GM19351 (cell line): ENCODE data around the gene EIF1.
A peak's percentile ranks its signal among the peaks of the same experiment; 100 is the strongest.
"Not testable (repeated sequence)": the region's sequence is repeated elsewhere in the genome, so short reads cannot be mapped to it uniquely, and the experiment has no call there.

Experiments
- ATAC-seq: cut with Tn5 transposase; IDR thresholded peaks from one replicate; pipeline ENCODE4 v1.9.1; 2021; ENCODE audit warnings: mild to moderate bottlenecking, moderate library complexity; ENCODE audit not compliant: unreplicated experiment

Gene EIF1

DNA sequence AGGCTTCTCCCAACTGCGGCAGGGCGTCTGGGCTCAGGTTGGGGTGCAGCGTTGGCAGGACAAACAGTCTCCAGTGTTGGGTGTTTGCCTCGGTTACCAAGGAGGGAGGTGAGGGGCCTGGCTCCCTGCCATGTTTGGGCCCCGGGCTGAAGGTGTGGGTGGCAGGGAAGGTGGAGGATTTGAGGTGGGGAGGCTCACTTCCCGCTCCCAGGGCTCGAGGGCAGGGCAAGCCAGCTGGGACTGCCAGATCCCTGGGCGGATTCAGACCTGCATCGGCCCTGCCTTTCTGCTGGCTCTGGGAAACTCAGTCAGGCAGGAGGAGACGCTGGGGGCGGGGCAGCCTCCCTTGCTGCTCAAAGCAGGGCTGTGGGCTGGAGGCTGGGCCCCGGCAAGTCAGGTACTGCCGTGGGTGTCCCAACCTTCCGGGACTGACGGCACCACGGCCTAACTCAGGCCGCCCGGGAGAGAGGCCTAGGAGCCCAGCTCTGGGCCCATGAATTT is 33.0 kb upstream of the EIF1 start:
- ATAC-seq = no peak

DNA sequence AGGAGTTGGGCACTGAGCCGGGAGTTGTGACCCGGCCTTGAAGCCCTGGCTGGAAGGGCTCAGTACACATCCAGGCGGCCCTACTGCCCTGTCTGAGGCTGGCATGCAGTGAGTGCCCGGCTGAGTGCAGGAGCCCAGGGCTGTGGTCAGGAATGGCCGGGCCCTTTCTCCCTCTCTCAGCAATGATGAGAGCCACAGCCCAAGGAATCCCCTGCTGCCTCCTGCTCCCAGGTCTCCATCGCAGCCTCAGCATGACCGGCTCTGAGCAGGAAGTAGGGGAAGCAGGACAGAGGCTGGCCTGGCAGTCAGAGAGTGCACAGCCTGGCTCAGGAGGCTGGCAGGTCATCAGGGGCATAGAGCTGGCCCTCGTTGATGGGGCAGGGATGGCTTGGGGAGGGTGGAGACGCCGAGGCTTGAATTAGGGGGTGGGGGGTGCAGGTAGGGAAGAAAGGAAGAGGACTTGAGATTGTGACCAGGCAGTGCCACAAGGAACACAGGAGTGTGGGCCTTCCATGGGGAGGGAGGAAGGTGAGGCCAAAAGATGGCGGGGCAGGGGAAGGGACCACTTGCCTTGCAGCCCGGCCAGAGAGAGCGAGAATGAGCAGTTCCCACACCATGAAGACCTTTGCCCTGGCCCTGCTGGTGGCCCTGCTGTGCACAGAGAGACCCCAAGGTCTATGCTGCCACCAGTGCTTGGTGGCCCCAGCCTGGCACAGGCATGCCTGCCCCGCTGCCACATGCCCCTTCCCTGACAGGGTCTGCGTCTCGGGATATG is 32.2 kb upstream of the EIF1 start:
- ATAC-seq = no peak

GRCh38 chr17:41657176-41657754 is 31.4 kb upstream of the EIF1 start:
- ATAC-seq = no peak

DNA sequence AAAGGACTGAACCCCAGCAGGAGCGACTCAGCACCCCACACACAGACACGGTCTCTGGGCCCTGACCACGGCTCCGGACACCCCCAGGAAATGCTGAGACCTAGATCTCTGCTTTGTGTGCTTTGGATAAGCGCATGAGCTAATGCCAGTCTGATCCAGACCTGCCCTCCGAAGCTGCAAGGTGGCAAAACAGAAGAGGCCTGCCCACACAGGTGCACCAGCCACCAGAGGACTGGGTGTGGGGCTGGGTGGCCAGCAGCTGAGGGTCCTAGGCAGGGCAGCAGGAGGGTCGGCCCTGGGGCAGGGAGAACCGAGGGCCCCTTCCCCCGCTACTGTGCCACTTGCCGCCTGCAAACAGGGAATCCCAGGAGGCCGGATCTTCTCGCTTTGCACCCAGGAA is 30.7 kb upstream of the EIF1 start:
- ATAC-seq = no peak

GRCh38 chr17:41658846-41659245 is 29.8 kb upstream of the EIF1 start:
- no peak for ATAC-seq

GRCh38 chr17:41659427-41660212 is 29.1 kb upstream of the EIF1 start:
- ATAC-seq = no peak

- no peak for ATAC-seq
These were observed 28.4 kb upstream of the EIF1 start for GRCh38 chr17:41660221-41660711.

GRCh38 chr17:41663451-41664171 is 25.1 kb upstream of the EIF1 start:
- no peak for ATAC-seq

DNA sequence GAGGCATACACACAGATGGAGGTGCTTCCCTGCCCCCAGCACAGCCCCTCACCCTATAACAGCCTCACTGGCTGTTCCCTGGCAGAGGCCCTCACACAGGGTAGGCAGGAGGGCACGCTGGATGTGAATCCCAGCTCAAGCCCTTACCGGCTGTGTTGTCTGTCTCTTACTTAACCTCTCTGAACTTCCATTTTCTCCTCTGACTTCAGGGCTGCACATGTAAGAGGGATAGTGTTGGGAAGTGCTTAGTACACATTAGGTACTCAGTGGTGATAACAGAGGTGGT is 24.6 kb upstream of the EIF1 start:
- ATAC-seq = no peak

DNA sequence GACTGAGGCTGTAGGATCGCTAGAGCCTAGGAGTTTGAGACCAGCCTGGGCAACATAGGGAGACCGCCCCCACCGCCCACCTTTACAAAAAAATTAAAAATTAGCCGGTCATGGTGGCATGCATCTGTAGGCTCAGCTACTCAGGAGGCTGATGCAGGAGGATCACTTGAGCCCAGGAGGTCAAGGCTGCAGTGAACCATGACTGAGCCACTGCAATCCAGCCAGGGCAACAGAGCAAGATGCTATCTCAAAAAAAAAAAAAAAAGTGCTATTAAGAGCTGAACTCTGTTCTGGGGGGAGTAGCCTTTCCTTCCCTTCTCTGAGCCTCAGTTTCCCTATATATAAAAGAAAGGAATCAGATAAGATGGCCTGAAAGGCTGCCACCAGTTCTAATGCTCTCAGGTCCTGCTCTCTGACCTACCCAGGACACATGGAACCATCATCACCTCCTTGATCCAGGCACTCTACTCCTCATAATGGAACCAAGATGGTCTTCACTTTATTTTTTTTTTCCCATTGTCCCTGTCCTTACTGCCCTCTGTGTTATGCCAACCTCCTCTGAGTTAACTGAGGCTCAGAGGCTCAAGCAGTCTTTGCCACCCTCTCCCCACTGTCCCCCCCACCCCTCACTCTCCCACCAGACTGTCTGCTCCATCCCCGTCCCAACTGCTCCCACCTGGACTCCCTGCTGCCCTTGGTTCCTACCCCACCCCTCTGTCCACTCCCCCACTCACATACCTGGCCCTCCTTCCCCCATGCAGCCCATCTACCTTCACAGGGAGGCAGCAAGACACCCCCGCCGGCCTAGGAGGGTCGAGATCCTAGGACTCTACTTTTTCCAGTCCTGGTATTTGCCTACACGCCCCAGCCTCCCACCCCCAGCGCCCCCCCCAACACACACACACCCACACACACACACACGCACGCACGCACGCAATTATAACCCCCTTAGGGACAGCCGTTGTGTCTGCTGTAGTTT is 23.8 kb upstream of the EIF1 start:
- ATAC-seq = no peak

- peak; percentile 57 for ATAC-seq
These were observed 23.0 kb upstream of the EIF1 start for GRCh38 chr17:41665566-41666236.

DNA sequence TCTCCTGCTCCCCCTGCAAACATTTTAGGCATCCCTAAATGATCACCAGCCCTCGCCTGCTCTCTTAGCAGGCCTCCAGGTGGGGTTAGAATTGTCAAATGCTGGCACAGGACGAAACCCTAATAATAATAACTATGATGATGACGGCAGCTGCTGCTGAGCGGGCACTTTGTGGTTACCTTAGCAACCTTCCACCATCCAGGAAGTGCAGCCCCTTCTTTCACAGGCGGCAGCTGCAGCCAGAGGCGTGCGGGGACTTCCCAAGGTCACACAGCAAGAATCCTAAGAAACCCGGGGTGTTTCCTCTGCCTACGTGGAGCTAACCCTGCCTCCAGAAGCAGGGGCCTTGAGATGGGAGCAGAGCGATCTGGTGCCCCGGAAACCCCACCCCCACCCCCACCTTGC is 22.4 kb upstream of the EIF1 start:
- peak; percentile 32 for ATAC-seq

DNA sequence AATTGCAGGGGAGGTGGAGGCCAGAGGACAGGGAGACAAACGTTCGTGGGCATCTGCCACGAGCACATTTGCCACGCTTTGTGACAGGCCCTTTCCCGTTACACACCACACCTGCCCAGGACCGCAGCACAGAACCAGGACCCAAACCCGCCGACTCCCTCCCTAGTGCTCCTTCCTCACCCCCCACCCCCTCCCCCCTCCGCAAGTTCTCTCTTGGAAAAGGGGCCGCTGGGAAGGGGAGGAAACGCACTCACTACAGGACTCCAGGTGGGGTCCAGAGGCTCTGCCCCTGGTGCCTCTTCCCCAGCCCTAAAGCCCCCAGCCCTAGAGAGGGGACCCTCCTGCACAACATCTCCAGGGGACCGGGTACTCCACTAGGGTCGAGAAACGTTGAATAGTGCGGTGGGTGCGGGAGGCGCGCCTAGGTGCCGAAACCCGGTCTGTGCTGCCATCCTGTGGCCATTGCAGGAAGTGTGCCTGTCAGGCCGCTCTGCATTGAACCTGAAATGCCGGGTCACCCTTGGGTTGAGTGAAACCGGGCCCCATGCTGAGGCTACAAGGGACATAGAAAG is 21.9 kb upstream of the EIF1 start:
- peak; percentile 42 for ATAC-seq

- no peak for ATAC-seq
These were observed 21.2 kb upstream of the EIF1 start for GRCh38 chr17:41667280-41668041.

GRCh38 chr17:41672153-41672552 is 16.5 kb upstream of the EIF1 start:
- ATAC-seq = no peak

DNA sequence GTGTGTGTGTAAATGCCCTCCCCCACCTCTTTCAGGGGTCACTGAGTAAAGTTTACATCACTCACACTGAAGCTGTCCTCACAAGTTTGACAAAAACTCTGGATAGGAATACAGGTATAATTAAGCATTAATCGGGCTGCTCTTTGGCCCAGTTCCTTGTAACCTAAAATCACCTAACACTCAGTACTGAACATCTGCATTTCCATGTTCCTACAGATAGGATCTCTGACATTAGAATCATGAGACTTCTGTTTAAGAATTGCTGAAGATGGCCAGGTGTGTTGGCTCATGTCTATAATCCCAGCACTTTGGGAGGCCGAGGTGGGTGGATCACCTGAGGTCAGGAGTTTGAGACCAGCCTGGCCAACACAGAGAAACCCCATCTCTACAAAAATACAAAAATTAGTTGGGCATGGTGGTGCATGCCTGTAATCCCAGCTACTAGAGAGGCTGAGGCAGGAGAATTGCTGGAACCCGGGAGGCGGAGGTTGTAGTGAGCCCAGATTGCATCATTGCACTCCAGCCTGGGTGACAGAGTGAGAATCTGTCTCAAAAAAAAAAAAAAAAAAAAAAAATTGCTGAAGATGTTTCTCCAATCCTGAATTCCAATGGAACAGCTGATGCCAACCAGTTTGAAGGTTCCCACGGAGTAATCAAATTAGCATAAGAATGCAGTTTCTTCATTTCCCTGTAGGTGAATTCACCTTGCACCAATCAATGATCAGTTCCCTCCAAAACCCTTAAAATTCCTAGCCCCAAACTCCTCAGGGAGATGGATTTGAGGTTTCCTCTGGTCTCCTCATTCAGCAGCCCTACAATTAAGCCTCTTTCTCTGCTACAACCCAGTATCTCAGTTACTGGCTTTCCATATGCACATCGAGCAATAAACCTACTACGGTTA is 13.3 kb upstream of the EIF1 start:
- ATAC-seq = not testable (repeated sequence)

- ATAC-seq = no peak
These were observed 12.6 kb upstream of the EIF1 start for GRCh38 chr17:41676058-41676419.
